H9 (cell line): ENCODE measurements around the gene CPAMD8. TPM values are rescaled to one million over a fixed set of nuclear protein-coding genes. Genes with fewer than 3 reads are reported as not detected.

Source experiments
- DNase-seq: peaks from one replicate; pipeline ENCODE4 v3.0.0-alpha.2; 2017
- H2AFZ ChIP-seq: one replicate; pipeline ENCODE4 v1.6.1; 2013; ENCODE audit warnings: mild to moderate bottlenecking, low read length, control low read depth, moderate library complexity
- H2AK5ac ChIP-seq: 2 replicates; pipeline ENCODE4 v1.6.1; 2013; ENCODE audit warnings: low read length, control low read depth, mixed read lengths; ENCODE audit not compliant: insufficient read length
- H2BK120ac ChIP-seq: one replicate; pipeline ENCODE4 v1.6.1; 2013; ENCODE audit warnings: low read depth, mild to moderate bottlenecking, low read length, control low read depth, inconsistent platforms; ENCODE audit not compliant: poor library complexity, severe bottlenecking
- H2BK12ac ChIP-seq: 2 replicates; pipeline ENCODE4 v1.6.1; 2013; ENCODE audit warnings: low read length, control low read depth, mixed read lengths, low read depth; ENCODE audit not compliant: insufficient read length
- H2BK15ac ChIP-seq: 2 replicates; pipeline ENCODE4 v1.6.1; 2013; ENCODE audit warnings: low read depth, low read length, control low read depth
- H2BK20ac ChIP-seq: one replicate; pipeline ENCODE4 v1.6.1; 2013; ENCODE audit warnings: low read depth, mild to moderate bottlenecking, low read length, control low read depth, inconsistent platforms; ENCODE audit not compliant: poor library complexity, severe bottlenecking
- H2BK5ac ChIP-seq: 2 replicates; pipeline ENCODE4 v1.6.1; 2013; ENCODE audit warnings: low read length, control low read depth, mixed read lengths; ENCODE audit not compliant: insufficient read length
- H3K14ac ChIP-seq: 2 replicates; pipeline ENCODE4 v1.6.1; 2013; ENCODE audit warnings: low read length, control low read depth; ENCODE audit not compliant: insufficient read depth
- H3K18ac ChIP-seq: 2 replicates; pipeline ENCODE4 v1.6.1; 2013; ENCODE audit warnings: low read depth, mild to moderate bottlenecking, mixed read lengths, low read length, control low read depth; ENCODE audit not compliant: insufficient read length
- H3K23ac ChIP-seq: 2 replicates; pipeline ENCODE4 v1.6.1; 2013; ENCODE audit warnings: low read length, control low read depth, mixed read lengths, low read depth; ENCODE audit not compliant: insufficient read length
- H3K23me2 ChIP-seq: 2 replicates; pipeline ENCODE4 v1.6.1; 2013; ENCODE audit warnings: low read depth, mild to moderate bottlenecking, mixed read lengths, low read length, control low read depth; ENCODE audit not compliant: insufficient read length, poor library complexity, severe bottlenecking
- H3K27ac ChIP-seq: 2 replicates; pipeline ENCODE4 v1.5.1; 2013; ENCODE audit warnings: low read length, control low read depth, mixed read lengths, low read depth; ENCODE audit not compliant: insufficient read length
- H3K27me3 ChIP-seq: 2 replicates; pipeline ENCODE4 v1.6.1; 2013; ENCODE audit warnings: low read length, control low read depth, inconsistent platforms; ENCODE audit not compliant: insufficient read depth
- H3K4ac ChIP-seq: 2 replicates; pipeline ENCODE4 v1.6.1; 2013; ENCODE audit warnings: low read depth, mild to moderate bottlenecking, control low read depth, inconsistent platforms, low read length, moderate library complexity
- H3K4me1 ChIP-seq: 2 replicates; pipeline ENCODE4 v1.6.1; 2013; ENCODE audit warnings: low read length, control low read depth, inconsistent platforms; ENCODE audit not compliant: insufficient read depth
- H3K4me2 ChIP-seq: 2 replicates; pipeline ENCODE4 v1.6.1; 2013; ENCODE audit warnings: low read length, control low read depth, mixed read lengths; ENCODE audit not compliant: insufficient read length, insufficient read depth
- H3K56ac ChIP-seq: 2 replicates; pipeline ENCODE4 v1.6.1; 2013; ENCODE audit warnings: low read depth, mild to moderate bottlenecking, mixed read lengths, low read length, control low read depth; ENCODE audit not compliant: insufficient read length
- H3K79me1 ChIP-seq: 2 replicates; pipeline ENCODE4 v1.6.1; 2013; ENCODE audit warnings: low read depth, mild to moderate bottlenecking, moderate library complexity, low read length, control low read depth, inconsistent platforms; ENCODE audit not compliant: insufficient read depth, poor library complexity, severe bottlenecking
- H3K79me2 ChIP-seq: 2 replicates; pipeline ENCODE4 v1.6.1; 2013; ENCODE audit warnings: low read length, control low read depth, inconsistent platforms; ENCODE audit not compliant: insufficient read depth
- H3K9ac ChIP-seq: 2 replicates; pipeline ENCODE4 v1.6.1; 2013; ENCODE audit warnings: low read length, control low read depth, mixed read lengths; ENCODE audit not compliant: insufficient read length; ENCODE audit errors: extremely low read depth
- H3K9me3 ChIP-seq: one replicate; pipeline ENCODE4 v1.6.1; 2013; ENCODE audit warnings: low read depth, low read length, inconsistent platforms; ENCODE audit not compliant: control insufficient read depth
- H3T11ph ChIP-seq: one replicate; pipeline ENCODE4 v1.6.1; 2013; ENCODE audit warnings: mild to moderate bottlenecking, low read length, control low read depth, inconsistent platforms
- H4K20me1 ChIP-seq: one replicate; pipeline ENCODE4 v1.6.1; 2013; ENCODE audit not compliant: control insufficient read depth, insufficient read length, insufficient read depth
- H4K5ac ChIP-seq: 2 replicates; pipeline ENCODE4 v1.6.1; 2013; ENCODE audit warnings: low read depth, mild to moderate bottlenecking, mixed read lengths, low read length, control low read depth; ENCODE audit not compliant: insufficient read length
- H4K8ac ChIP-seq: replicated peaks from 2 replicates; pipeline ENCODE4 v1.6.1; 2013; ENCODE audit warnings: low read length, control low read depth, mixed read lengths, low read depth; ENCODE audit not compliant: insufficient read length
- H4K91ac ChIP-seq: 2 replicates; pipeline ENCODE4 v1.6.1; 2013; ENCODE audit warnings: low read depth, mild to moderate bottlenecking, moderate library complexity, mixed read lengths, low read length, control low read depth; ENCODE audit not compliant: insufficient read length
- H3K27ac Mint-ChIP-seq, 3 experiments: 2 replicates in 2 of 3; 3 replicates in 1 of 3; pipeline ENCODE4 v1.8.0; 2020 to 2021; ENCODE audit warnings: mixed read lengths in 3 of 3, mild to moderate bottlenecking in 1 of 3, moderate library complexity in 1 of 3
- H3K27me3 Mint-ChIP-seq: 2 replicates; pipeline ENCODE4 v1.8.0; 2021; ENCODE audit warnings: low read depth, mild to moderate bottlenecking, moderate library complexity, mixed read lengths
- H3K36me3 Mint-ChIP-seq, 3 experiments: 2 replicates in 2 of 3; 3 replicates in 1 of 3; pipeline ENCODE4 v1.8.0; 2020 to 2021; ENCODE audit warnings: low read depth in 3 of 3, mixed read lengths in 3 of 3; ENCODE audit not compliant: insufficient read depth in 1 of 3
- H3K4me1 Mint-ChIP-seq, 2 experiments: 2 replicates each; pipeline ENCODE4 v1.8.0; 2020; ENCODE audit warnings: mixed read lengths in 2 of 2
- H3K4me3 Mint-ChIP-seq, 2 experiments: 2 replicates in 1 of 2; 3 replicates in 1 of 2; pipeline ENCODE4 v1.8.0; 2020 to 2021; ENCODE audit warnings: mild to moderate bottlenecking in 2 of 2, mixed read lengths in 2 of 2, moderate library complexity in 1 of 2
- H3K9me3 Mint-ChIP-seq, 2 experiments: 2 replicates in 1 of 2; 3 replicates in 1 of 2; pipeline ENCODE4 v1.8.0; 2020; ENCODE audit warnings: mild to moderate bottlenecking in 2 of 2, mixed read lengths in 2 of 2, moderate library complexity in 1 of 2
- WGBS: extraction: QIAGEN DNeasy Blood & Tissue Kit; methylation state at CpG from one replicate; pipeline ENCODE4 v1.1.7; 2013; ENCODE audit warnings: missing lambda C conversion rate, low lambda C conversion rate, mixed read lengths; ENCODE audit not compliant: insufficient read length; ENCODE audit errors: extremely low coverage; 5-methylcytosine and 5-hydroxymethylcytosine counted together
- total RNA-seq: library from RNA; stranded (reverse); gene quantifications from 2 replicates; pipeline ENCODE4 v1.2.1, GENCODE V29; 2021
- TF ChIP-seq, protein P1 (sequence below): fragments of 200-600 bp; sonication (generic); conservative IDR thresholded peaks from 3 replicates; pipeline ENCODE4 v1.8.0; 2021; ENCODE audit warnings: antibody characterized with exemption, mild to moderate bottlenecking

The CPAMD8 gene
- total RNA-seq, 1 experiment from 2014 or later: 12.0 TPM

DNA sequence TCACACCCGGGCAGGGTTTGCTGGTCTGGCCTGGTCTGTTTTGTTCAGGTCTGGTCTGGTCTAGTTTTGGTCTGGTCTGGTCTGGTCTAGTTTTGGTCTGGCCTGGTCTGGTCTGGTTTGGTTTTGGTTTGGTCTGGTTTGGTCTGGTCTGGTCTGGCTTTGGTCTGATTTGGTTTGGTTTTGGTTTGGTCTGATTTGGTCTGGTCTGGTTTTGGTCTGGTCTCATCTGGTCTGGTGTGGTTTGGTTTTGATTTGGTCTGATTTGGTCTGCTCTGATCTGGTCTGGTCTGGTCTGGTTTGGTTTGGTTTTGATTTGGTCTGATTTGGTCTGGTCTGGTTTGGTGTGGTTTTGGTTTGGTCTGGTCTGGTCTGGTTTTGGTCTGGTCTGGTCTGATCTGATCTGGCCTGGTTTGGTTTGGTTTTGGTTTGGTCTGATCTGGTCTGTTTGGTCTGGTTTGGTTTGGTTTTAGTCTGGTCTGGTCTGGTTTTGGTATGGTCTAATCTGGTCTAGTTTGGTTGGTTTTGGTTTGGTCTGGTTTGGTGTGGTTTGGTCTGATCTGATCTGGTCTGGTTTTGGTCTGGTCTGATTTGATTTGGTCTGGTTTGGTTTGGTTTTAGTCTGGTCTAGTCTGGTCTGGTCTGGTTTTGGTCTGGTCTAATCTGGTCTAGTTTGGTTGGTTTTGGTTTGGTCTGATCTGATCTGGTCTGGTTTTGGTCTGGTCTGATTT is 152.2 kb downstream of the CPAMD8 start:
- Histone ChIP-seq H3T11ph (no peak overlapping the region), H3K18ac (peak overlapping the region; percentile 25), H4K8ac (no peak overlapping the region), H3K4me1 (no peaks in the 10 kb centered on the region), H3K56ac (no peak overlapping the region), H3K79me1 (peaks cover 2% of the 10 kb centered on the region), H2BK12ac (no peak overlapping the region), H4K91ac (no peak overlapping the region), H3K4me2 (no peak overlapping the region), H4K5ac (peak overlapping the region; percentile 74), H3K9me3 (no peaks in the 10 kb centered on the region), H3K4ac (no peak overlapping the region), H3K27ac (no peak overlapping the region), H2BK5ac (no peak overlapping the region), H3K9ac (no peak overlapping the region), H4K20me1 (no peaks in the 10 kb centered on the region), H3K23me2 (no peaks in the 10 kb centered on the region), H3K14ac (no peak overlapping the region; the same call in 1 of the 2 replicates), H2BK20ac (no peak overlapping the region), H2AFZ (no peak overlapping the region), H3K79me2 (peaks cover 5% of the 10 kb centered on the region; the same call in 1 of the 2 replicates), H2BK120ac (no peak overlapping the region), H2AK5ac (no peak overlapping the region), H3K23ac (no peak overlapping the region), H3K27me3 (no peaks in the 10 kb centered on the region), H2BK15ac (no peak overlapping the region)
- H3K36me3 Mint-ChIP-seq: peaks cover 50 to 88% (median 70%) of the 10 kb centered on the region in 3 experiments; a peak in 6 of 7 replicates
- DNase-seq: no peak
- no peaks in the 10 kb centered on the region for H3K27me3 Mint-ChIP-seq
- H3K4me1 Mint-ChIP-seq: no peaks in the 10 kb centered on the region
- no CpG with 5 or more reads among the region's 1 CpG for WGBS
- H3K4me3 Mint-ChIP-seq: no peak overlapping the region
- H3K27ac Mint-ChIP-seq: peak overlapping the region; percentile 19 to 92 (median 89); a peak in 6 of 7 replicates
- peaks cover 0 to 7% of the 10 kb centered on the region in 2 experiments; a peak in 2 of 5 replicates for H3K9me3 Mint-ChIP-seq
- TF ChIP-seq, protein P1, sequence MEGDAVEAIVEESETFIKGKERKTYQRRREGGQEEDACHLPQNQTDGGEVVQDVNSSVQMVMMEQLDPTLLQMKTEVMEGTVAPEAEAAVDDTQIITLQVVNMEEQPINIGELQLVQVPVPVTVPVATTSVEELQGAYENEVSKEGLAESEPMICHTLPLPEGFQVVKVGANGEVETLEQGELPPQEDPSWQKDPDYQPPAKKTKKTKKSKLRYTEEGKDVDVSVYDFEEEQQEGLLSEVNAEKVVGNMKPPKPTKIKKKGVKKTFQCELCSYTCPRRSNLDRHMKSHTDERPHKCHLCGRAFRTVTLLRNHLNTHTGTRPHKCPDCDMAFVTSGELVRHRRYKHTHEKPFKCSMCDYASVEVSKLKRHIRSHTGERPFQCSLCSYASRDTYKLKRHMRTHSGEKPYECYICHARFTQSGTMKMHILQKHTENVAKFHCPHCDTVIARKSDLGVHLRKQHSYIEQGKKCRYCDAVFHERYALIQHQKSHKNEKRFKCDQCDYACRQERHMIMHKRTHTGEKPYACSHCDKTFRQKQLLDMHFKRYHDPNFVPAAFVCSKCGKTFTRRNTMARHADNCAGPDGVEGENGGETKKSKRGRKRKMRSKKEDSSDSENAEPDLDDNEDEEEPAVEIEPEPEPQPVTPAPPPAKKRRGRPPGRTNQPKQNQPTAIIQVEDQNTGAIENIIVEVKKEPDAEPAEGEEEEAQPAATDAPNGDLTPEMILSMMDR: no peak
